DOHH2 (cell line): ENCODE data around the gene PDE1C.

ENCODE experiments used
- EZH2phosphoT487 ChIP-seq: fragments of 200-600 bp; sonication (generic); IDR thresholded peaks from 2 replicates; pipeline ENCODE4 v1.6.1; 2017; ENCODE audit warnings: borderline replicate concordance, mild to moderate bottlenecking, antibody characterized with exemption, low read length, moderate library complexity, mixed read lengths
- TF ChIP-seq, protein P1 (sequence below): fragments of 200-600 bp; sonication (generic); IDR thresholded peaks from one replicate; pipeline ENCODE4 v1.5.1; 2014; ENCODE audit warnings: antibody characterized with exemption, mild to moderate bottlenecking, low read depth, low read length; ENCODE audit not compliant: poor library complexity, severe bottlenecking

- TF ChIP-seq, protein P1, sequence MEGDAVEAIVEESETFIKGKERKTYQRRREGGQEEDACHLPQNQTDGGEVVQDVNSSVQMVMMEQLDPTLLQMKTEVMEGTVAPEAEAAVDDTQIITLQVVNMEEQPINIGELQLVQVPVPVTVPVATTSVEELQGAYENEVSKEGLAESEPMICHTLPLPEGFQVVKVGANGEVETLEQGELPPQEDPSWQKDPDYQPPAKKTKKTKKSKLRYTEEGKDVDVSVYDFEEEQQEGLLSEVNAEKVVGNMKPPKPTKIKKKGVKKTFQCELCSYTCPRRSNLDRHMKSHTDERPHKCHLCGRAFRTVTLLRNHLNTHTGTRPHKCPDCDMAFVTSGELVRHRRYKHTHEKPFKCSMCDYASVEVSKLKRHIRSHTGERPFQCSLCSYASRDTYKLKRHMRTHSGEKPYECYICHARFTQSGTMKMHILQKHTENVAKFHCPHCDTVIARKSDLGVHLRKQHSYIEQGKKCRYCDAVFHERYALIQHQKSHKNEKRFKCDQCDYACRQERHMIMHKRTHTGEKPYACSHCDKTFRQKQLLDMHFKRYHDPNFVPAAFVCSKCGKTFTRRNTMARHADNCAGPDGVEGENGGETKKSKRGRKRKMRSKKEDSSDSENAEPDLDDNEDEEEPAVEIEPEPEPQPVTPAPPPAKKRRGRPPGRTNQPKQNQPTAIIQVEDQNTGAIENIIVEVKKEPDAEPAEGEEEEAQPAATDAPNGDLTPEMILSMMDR, result no peak
- no peak for TF ChIP-seq EZH2phosphoT487
These were observed 281.8 kb downstream of the PDE1C start for GRCh38 chr7:31788445-31788844.
